OCI-LY7 (cell line): ENCODE data around the gene TRANK1.

Experiments used
- EZH2phosphoT487 ChIP-seq: fragments of 200-600 bp; sonication (generic); IDR thresholded peaks from 2 replicates; pipeline ENCODE4 v1.6.1; 2018; ENCODE audit warnings: low read depth, borderline replicate concordance, mild to moderate bottlenecking, mixed run types, antibody characterized with exemption, low read length, moderate library complexity, mixed read lengths
- TF ChIP-seq, protein P1 (sequence below): fragments of 200-600 bp; sonication (generic); conservative IDR thresholded peaks from 2 replicates; pipeline ENCODE4 v1.5.1; 2014; ENCODE audit warnings: mild to moderate bottlenecking, antibody characterized with exemption, low read length, moderate library complexity, mixed read lengths

DNA sequence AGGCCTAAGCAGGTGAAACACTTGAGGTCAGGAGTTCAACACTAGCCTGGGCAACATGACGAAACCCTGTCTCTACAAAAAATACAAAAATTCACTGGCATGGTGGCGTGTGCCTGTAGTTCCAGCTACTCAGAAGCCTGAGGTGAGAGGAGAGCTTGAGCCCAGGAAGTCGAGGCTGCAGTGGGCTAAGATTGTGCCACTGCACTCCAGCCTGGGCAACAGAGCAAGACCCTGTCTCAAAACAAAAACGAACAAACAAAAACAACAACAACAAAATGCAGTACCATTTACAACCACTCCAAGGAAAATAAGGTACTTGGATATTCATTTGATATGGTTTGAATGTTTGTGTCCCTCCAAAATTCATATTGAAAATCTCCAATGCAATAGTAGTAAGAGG lies 15.6 kb upstream of the TRANK1 start:
- no peak for TF ChIP-seq EZH2phosphoT487
- TF ChIP-seq, protein P1, sequence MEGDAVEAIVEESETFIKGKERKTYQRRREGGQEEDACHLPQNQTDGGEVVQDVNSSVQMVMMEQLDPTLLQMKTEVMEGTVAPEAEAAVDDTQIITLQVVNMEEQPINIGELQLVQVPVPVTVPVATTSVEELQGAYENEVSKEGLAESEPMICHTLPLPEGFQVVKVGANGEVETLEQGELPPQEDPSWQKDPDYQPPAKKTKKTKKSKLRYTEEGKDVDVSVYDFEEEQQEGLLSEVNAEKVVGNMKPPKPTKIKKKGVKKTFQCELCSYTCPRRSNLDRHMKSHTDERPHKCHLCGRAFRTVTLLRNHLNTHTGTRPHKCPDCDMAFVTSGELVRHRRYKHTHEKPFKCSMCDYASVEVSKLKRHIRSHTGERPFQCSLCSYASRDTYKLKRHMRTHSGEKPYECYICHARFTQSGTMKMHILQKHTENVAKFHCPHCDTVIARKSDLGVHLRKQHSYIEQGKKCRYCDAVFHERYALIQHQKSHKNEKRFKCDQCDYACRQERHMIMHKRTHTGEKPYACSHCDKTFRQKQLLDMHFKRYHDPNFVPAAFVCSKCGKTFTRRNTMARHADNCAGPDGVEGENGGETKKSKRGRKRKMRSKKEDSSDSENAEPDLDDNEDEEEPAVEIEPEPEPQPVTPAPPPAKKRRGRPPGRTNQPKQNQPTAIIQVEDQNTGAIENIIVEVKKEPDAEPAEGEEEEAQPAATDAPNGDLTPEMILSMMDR: no peak
